ENCODE data around the gene CFAP210.
"Not testable (repeated sequence)": the region's sequence is repeated elsewhere in the genome, so short reads cannot be mapped to it uniquely, and the experiment has no call there.

Gene CFAP210

DNA sequence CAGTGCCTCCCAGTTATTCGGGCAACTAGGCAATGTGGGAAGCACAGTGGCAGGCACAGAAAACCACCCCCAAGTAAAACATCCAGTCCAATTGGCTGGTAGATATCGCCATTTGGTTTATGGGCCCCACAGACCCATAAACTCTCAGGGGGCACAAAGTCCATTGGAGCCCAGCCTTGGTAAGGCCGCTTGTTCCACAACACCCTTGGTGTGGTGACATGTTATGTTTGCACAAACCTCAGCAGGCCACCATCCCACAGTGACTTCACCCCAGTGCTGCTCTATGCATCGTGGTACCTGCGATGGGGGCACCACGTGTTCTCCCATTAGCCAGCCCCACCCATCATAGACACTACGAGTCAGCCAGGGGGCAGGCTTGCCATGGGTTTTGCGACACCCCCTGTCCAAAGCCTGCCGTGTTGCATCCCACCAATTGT is 18.6 kb upstream of the CFAP210 start:
- no peak for DNase-seq (ENCODE audit: low read depth)

DNA sequence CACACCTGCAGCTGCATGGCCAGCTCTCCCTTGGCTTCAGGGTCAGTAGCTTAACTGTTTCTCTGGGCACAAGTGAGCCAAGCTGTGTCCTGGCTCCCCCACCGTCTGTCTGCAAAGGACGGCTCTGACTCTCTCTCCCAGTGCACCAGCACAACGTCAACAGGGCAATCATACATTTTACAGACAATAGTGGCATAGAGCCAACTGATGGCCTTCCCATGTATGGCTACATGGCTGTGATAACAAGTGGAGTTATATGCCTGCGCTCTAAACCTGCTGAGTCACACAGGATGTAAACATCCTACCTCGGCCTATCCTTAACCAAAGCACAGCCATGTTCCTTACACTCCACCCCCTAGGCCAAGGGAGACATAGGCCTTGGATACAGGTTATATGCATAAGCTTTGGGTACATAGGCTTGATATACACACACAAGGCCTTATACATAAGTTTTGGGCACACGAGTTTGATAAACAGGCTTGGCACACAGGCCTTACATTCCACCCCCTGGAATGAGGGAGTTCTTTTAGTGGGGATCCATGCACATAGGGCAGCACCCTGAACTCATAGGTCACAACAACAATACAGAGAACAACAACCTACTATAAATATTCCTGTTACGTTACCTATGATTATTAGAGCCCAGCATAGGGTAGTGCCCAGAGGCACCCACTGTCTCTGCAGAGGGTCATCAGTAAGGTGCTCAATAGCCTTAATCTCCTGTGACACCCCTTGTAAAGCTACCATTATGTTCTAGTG is 17.7 kb upstream of the CFAP210 start:
- DNase-seq (ENCODE audit: low read depth), result no peak

DNA sequence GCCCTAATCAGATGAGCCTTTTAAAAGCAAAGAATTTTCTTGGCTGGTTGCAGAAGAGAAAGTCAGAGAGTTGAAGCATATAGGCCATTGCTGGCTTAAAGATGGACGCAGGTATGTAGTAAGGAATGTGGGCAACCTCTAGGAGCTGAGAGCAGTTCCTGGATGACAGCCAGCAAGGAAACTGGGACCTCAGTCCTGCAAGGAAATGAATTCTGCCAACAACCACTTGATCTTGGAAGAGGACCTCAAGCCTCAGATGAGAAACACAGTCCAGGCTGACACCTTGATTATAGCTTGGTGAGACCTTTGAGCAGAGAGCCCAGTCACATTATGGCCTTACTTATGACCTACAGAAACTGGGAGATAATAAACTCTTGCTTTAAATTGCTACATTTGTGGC is 15.8 kb upstream of the CFAP210 start:
- DNase-seq (ENCODE audit: low read depth), result no peak

DNA sequence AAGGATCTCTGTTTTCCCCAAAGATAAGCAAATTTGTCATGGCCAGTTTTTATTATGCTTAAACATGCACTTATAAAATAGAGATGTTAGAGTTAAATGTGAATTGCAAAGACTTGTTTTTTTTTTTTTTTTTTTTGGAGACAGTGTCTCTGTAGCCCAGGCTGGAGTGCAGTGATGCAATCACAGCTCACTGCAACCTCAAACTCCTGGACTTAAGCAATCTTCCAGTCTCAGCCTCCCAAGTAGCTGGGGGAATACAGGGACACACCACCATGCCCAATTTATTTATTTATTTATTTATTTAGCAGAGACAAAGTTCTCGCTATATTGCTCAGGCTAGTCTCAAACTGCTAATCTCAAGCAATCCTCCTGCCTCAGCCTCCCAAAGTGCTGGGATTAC is 15.1 kb upstream of the CFAP210 start:
- no peak for DNase-seq (ENCODE audit: low read depth)

DNA sequence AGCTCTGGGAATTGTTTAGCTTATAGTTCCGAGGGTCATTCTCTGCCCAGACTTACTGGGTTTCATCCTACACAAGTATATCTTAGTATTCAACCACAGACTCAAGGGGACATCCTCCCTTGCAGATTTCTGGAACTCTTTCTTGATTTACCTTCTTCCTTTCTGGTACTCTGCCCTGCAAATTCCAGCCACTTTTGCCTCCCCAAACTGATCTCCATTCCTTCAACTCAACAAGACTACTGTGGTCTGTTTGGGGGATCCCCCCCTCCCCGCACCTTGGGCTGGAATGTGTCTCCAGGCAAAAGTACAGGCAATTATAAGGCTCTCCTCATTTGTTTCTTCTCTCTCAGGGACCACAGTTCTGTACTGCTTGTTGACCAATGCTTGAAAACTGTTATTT is 13.4 kb upstream of the CFAP210 start:
- no peak for DNase-seq (ENCODE audit: low read depth)

DNA sequence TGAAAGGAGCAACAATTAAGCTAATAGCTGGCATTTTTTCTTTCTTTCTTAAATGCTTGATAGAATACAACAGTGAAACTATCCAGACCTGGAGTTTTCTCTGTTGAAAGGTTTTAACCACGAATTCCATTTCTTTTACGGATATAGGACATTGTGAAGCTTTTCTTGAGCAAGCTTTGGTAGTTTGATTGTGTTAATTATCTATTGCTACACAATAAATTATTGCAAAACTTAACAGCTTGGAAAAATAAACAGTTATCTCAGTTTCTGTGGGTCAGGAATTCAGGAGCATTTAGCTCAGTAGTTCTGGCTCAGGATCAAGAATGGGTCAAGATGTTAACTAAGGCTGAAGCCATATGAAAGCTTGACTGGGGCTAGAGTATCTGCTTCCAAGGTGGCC is 11.7 kb upstream of the CFAP210 start:
- no peak for DNase-seq (ENCODE audit: low read depth)

DNA sequence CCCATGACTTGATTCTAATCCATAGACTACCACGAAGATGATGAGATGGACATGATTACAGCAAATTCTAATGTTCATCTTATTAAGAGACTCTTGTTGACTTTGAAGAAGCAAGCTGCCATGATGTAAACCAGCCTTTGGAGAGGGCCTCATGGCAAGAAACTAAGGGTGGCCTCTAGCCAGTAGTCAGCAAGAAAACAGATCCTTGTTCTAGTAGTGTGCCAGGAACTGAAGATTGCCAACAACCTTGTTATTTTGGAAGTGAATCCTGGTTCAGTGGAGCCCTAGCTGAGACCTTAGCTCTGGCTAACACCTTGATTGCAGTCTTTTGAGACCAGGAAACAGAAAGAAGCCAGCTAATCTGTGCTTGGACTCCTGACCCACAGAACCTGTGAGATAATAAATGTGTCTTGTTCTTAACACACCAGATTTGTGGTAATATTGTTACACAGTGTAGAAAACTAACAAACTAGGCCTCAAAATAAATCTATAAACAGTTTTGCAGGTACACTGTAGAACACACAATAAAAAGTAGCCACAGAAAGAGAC is 10.0 kb upstream of the CFAP210 start:
- DNase-seq (ENCODE audit: low read depth), result no peak

DNA sequence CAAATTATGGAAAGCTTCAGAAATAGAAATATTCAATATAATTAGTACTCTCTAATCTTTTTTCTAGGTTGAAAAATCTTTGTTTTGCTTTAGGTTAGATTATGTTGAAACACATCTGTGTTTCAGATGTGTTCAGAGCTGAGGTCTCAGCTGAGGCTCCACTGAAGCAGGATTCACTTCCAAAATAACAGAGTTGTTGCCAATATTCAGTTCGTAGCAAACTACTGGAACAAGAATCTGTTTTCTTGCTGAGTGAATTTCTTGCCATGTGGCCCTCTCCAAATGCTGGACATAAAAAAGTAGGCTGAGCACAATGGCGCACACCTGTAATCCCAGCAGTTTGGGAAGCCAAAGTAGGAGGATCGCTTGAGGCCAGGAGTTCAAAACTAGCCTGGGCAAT is 8.8 kb upstream of the CFAP210 start:
- no peak for DNase-seq (ENCODE audit: low read depth)

DNA sequence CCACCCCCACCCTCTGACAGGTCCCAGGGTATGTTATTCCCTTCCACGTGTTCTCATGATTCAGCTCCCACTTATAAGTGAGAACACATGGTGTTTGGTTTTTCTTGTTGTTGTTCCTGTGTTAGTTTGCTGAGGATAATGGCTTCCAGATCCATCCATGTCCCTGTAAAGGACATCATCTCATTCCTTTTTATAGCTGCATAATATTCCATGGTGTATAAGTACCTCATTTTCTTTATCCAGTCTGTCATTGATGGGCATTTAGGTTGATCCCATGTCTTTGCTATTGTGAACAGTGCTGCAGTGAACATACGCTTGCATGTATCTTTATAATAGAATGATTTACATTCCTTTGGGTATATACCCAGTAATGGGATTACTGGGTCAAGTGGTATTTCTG is 5.0 kb upstream of the CFAP210 start:
- not testable (repeated sequence) for DNase-seq (ENCODE audit: low read depth)

DNA sequence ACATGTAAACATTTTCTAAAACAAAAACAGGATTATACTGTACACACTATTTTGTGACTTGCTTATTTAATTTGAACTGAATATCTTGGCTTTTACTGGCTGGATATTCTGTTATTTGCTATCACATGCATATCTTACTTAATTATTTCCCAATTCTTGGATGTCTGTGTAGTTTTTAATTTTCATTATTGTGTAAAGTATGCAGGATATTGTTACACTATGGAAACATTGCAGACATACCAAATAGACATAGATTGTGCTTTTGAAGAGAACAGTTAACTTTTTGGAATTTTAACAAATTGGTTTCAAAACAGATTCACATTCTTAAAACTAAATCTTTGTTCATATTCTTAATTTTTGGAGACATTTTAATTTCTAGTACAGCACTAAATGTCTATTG is 2.2 kb upstream of the CFAP210 start:
- DNase-seq (ENCODE audit: low read depth), result no peak

DNA sequence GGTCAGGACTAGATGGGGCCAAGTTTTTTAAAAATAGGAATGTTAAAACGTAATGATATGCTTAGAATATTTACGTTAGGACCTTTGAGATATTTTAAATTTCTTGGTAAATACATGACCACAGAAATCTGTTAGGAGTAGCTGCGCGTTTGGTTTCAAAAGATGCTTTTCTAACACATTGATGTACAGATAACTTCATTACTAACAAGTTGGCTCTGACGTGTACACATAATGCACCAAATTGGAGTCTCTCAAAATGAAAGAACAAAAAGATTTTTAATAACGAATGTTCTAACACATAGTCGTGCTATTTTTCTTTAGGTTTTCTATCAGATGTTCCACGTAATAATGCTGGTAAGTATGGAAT is 672 bp upstream of the CFAP210 start:
- DNase-seq (ENCODE audit: low read depth), result no peak

DNA sequence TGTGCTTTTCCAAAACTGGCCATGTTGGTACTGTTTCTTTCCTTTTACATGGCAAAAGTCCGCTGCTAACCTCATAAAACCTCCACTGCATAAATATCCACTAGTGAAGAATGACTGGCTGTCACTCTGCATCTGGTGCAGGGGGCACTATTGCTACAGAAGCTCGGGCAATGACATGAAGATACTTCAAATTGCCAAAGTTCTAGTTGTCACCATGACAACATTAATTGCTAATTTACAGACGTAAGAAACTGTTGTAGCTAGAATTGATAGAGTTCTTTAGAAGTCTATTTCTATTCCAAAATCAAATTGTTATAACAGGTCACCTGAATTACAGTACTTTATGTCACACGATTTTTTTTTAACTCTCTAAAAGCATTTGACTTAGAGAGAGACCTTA is 845 bp downstream of the CFAP210 start:
- no peak for DNase-seq (ENCODE audit: low read depth)

DNA sequence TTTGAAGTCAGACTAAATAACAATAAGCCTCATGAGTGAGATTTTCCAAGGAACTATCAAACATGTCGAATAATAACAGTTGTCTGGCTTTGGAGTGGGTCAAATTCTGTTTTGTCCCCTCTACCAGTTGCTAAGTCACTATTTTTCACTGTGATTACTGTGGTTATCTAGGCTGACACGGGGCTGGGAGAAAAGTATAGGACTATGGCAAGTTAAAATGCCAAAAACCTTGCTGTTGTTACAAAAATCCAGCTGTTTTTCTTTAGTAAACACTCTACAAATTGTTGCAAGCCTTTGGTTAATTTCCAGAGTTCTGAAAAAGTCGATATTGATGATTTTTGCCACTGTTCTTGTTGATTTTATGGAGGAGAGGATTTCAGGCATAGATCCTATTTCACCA is 1.5 kb downstream of the CFAP210 start:
- DNase-seq (ENCODE audit: low read depth), result no peak

DNA sequence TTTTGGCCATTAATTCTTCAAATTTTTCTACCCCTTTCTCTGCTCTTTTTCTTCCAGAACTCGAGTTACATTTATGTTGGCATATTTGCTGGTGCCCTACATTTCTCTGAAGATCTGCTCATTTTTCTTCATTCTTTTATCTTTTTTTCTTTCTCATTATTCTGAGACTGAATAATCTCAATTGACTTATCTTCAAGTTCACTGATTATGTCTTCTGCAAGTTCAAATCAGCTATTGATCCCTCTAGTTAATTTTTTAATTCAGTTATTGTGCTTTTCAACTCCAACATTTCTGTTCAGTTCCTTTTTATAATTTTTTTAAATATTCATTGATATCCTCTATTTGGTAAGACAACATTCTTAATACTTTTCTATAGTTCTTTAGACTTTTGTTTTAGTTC is 3.2 kb downstream of the CFAP210 start:
- no peak for DNase-seq (ENCODE audit: low read depth)

DNA sequence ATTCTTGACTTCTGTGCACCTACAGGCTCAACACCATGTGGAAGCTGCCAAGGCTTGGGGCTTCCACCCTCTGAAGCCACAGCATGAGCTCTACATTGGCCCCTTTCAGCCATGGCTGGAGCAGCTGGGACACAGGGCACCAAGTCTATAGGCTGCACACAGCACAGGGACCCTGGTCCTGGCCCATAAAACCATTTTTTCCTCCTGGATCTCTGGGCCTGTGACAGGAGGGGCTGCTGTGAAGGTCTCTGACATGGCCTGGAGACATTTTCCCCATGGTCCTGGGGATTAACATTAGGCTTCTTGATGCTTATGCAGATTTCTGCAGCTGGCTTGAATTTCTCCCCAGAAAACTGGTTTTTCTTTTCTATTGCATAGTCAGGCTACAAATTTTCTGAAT is 6.3 kb downstream of the CFAP210 start:
- DNase-seq (ENCODE audit: low read depth), result not testable (repeated sequence)

DNA sequence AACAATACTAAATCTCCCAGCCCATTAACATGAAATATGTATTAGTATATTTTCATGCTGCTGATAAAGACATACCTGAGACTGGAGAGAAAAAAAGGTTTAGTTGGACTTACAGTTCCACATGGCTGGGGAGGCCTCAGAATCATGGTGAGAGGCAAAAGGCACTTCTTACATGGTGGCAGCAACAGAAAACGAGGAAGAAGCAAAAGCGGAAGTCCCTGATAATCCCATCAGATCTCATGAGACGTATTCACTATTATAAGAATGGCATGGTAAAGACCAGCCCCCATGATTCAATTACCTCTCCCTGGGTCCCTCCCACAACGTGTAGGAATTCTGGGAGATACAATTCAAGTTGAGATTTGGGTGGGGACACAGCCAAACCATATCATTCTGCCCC is 7.4 kb downstream of the CFAP210 start:
- not testable (repeated sequence) for DNase-seq (ENCODE audit: low read depth)

DNA sequence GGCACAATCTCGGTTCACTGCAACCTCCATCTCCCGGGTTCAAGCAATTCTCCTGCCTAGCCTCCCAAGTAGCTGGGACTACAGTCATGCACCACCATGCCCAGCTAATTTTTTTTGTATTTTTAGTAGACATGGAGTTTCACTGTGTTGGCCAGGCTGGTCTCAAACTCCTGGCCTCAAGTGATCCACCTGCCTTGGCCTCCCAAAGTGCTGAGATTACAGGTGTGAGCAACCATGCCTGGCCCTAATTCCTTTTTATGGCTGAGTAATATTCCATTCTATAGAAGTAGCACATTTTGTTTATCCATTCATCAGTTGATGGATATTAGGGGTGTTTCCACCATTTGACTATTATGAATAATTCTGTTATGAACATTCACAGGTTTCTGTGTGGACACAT is 9.5 kb downstream of the CFAP210 start:
- not testable (repeated sequence) for DNase-seq (ENCODE audit: low read depth)

DNA sequence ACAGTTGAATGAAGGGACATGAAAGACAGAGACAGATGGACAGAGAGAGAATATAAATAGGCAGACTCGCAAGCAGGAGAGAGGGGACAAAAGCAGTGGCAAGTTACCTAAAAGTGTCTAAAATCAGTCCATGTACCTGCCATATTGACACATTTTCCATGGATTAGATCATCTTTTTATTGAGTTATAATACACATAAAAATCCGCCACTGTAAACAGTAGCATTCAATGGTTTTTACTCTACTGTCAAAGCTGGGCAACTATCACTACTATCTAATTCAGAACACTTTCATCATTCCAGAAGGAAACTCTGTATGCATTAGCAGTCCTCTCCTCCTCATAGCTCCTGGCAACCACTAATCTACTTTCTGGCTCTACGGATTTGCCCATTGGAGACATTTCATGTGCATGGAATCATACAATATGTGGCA is 10.1 kb downstream of the CFAP210 start:
- no peak for DNase-seq (ENCODE audit: low read depth)

DNA sequence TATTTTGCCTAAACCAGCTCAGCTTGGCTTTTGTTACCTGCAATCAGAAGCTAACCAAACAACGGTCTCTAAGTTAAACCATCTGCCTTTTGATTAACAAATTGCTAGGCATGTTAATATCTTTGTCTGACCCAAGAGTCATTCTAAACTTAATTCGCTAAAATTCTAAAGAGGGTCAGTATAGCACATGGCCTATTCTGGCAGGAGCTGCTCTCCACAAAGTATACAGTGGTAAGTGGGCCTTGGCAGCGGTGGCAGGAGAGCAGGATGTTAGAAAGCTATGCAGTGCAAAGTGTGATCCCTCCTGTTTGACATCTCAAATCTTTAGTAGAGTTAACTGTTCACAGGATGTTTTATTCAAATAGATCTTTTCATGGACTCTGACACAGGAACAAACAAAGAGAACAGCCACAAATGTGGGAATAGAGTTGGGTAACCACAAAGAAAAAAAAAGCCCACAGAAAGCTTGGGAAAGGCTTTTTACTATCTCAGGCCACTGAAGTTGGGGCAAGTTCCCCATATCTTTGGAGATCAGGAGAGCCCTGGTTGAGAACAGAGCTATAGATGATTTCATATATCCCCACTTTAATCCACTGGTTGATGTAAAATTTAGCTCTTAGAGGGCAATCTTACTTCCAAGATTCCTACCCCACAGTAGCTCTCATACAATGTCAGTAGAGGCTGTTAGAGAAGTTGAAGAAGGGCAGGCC is 10.6 kb downstream of the CFAP210 start:
- DNase-seq (ENCODE audit: low read depth), result no peak

DNA sequence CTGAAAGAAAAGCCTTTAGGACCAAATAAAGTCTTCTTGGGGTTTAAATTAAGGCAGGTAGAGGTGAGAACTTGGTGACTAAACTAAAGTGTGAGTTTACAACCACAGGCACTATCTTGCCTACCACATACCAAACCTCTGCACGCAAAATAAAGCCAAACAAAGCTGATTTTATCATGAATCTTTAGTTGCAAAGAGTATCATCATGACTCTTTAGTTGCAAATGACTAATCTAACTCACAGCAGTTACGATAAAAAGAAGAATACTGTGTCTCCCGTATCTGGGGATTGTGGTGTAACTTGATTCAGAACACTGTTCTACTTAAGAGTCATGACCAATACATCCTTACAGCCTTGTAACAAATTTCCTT is 11.2 kb downstream of the CFAP210 start:
- DNase-seq (ENCODE audit: low read depth), result no peak

DNA sequence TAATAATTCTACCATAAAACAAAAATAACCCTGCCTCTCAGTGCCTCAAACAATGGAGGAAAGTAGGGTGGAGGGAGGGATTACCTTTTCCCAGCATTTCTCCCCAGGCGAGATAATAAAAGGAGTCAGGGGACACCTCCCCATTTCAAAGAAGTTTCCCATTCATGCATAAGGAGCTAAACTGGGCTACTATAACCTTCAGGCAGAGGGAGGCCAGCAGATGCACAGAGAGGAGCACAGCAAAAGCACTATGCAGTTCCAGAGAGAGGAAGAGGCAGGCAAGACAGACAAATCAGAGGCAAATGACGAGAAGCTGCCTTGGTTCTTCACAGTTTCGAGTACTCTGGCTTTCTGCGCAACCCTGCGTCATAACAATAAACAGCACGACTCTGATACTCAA is 17.4 kb downstream of the CFAP210 start:
- no peak for DNase-seq (ENCODE audit: low read depth)

DNA sequence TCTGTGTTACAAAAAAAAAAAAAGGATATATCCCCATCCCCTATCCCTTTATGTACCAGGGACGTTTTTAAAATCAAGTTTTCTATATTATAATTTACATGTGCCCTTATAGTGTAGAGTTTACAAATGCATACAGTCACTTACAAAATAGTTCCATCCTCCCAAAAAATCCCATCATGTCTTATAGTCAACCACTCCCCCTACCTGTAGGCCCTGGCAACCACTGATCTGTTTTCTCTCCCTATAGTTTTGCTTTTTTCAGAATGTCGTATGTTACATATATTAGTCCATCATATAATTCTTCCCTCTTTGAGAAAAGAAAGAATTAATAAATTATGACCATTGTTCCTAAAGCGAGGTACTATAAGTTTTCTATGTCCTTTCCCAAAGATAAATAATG is 17.8 kb downstream of the CFAP210 start:
- no peak for DNase-seq (ENCODE audit: low read depth)

DNA sequence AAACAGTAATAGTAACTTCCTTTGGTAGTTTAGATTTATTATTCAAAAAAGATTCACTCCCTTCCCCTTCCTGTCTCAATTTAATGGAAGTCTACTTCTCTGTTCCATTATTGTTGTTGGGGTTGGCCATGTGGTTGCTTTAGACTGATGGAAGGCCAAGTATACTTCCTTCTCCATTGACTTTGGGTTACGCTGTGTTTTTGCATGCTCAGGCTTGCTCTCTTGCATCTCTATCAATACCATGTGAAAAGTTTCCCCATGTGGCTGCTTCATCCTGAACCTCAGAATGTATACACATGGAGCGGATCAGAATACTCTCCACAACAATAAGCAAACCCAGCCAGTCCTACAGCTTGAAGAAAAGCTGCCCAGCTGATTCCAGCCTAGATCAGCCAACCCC is 20.3 kb downstream of the CFAP210 start:
- DNase-seq (ENCODE audit: low read depth), result no peak

DNA sequence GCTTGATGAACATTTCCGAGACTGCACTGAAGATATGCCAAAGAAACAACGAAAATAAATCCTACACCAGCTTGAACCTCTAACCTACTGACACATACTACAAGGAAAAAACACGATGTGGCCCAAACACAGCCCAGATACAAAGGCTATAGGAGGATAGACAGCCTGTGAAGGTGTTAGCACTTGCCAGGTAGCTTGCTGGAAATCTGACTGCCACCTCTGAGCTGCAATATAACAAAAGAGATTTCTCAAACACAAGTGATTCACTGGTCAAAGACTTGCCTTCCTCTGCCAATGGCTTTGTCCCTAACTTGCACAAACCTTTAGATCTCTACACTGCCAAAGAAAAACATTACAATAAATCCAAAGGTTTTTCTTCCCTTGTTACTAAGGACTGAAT is 21.1 kb downstream of the CFAP210 start:
- DNase-seq (ENCODE audit: low read depth), result no peak
